WTC11 (cell line): ENCODE measurements around the gene PBX3. TPM values are rescaled to one million over a fixed set of nuclear protein-coding genes. Genes with fewer than 3 reads are reported as not detected.

Experiments
- ATAC-seq: fragments of 200-7000 bp; cut with Tn5 transposase; 2 replicates; pipeline ENCODE4 v1.10.0; 2021; ENCODE audit warnings: mild to moderate bottlenecking, moderate library complexity
- CTCF ChIA-PET: fragments of 300-600 bp; sonication (Branson Sonifier 250); formaldehyde crosslinking; loops from one replicate; lab custom pipeline; 2021; ENCODE audit warnings: antibody characterized with exemption; lab: Charles Lee
- POLR2A ChIA-PET: fragments of 350-600 bp; sonication (Branson Sonifier 250); formaldehyde crosslinking; loops from one replicate; lab custom pipeline; 2021; ENCODE audit warnings: antibody characterized with exemption; lab: Charles Lee
- DNase-seq: peaks from one replicate; pipeline ENCODE4 v3.0.0; 2021; ENCODE audit warnings: low spot score
- H3K27ac Mint-ChIP-seq: 2 replicates; pipeline ENCODE4 v1.8.0; 2021; ENCODE audit warnings: mixed read lengths
- H3K27me3 Mint-ChIP-seq: 2 replicates; pipeline ENCODE4 v1.8.0; 2021; ENCODE audit warnings: low read depth, mild to moderate bottlenecking, moderate library complexity, mixed read lengths
- H3K36me3 Mint-ChIP-seq: 2 replicates; pipeline ENCODE4 v1.8.0; 2021; ENCODE audit warnings: mixed read lengths
- H3K4me1 Mint-ChIP-seq: 2 replicates; pipeline ENCODE4 v1.8.0; 2022; ENCODE audit warnings: mixed read lengths
- H3K4me3 Mint-ChIP-seq: 2 replicates; pipeline ENCODE4 v1.8.0; 2021; ENCODE audit warnings: mild to moderate bottlenecking, moderate library complexity, mixed read lengths
- H3K9me3 Mint-ChIP-seq: 2 replicates; pipeline ENCODE4 v1.8.0; 2021; ENCODE audit warnings: mixed read lengths
- AR ChIP-seq: fragments of 250-450 bp; sonication (Bioruptor Pico); IDR thresholded peaks from 2 replicates; pipeline ENCODE4 v1.9.0; 2021; ENCODE audit warnings: mild to moderate bottlenecking
- E2F1 ChIP-seq: sonication (generic); formaldehyde crosslinking; IDR thresholded peaks from 2 replicates; pipeline ENCODE4 v1.8.0; 2022; ENCODE audit warnings: mild to moderate bottlenecking, missing genetic modification reagents
- EMX1 ChIP-seq: fragments of 250-450 bp; sonication (Bioruptor Pico); IDR thresholded peaks from 2 replicates; pipeline ENCODE4 v1.8.0; 2021; ENCODE audit warnings: mild to moderate bottlenecking
- ESRRA ChIP-seq: sonication (generic); formaldehyde crosslinking; IDR thresholded peaks from 2 replicates; pipeline ENCODE4 v1.8.1; 2022; ENCODE audit warnings: mild to moderate bottlenecking, missing genetic modification reagents, borderline replicate concordance
- FOXK1 ChIP-seq: sonication (generic); formaldehyde crosslinking; IDR thresholded peaks from 2 replicates; pipeline ENCODE4 v1.8.0; 2022; ENCODE audit warnings: mild to moderate bottlenecking, moderate library complexity, missing genetic modification reagents
- FOXP1 ChIP-seq: sonication (generic); formaldehyde crosslinking; IDR thresholded peaks from 2 replicates; pipeline ENCODE4 v1.8.0; 2022; ENCODE audit warnings: missing genetic modification reagents, mild to moderate bottlenecking, moderate library complexity, borderline replicate concordance
- HMGA2 ChIP-seq: fragments of 250-450 bp; sonication (Bioruptor Pico); IDR thresholded peaks from 2 replicates; pipeline ENCODE4 v1.4.0; 2021; ENCODE audit warnings: mild to moderate bottlenecking, moderate library complexity
- MLX ChIP-seq: sonication (generic); formaldehyde crosslinking; IDR thresholded peaks from 2 replicates; pipeline ENCODE4 v1.8.1; 2023; ENCODE audit warnings: mild to moderate bottlenecking, missing genetic modification reagents, moderate library complexity
- MXD4 ChIP-seq: fragments of 250-450 bp; sonication (Bioruptor Pico); IDR thresholded peaks from 2 replicates; pipeline ENCODE4 v1.8.0; 2021; ENCODE audit warnings: mild to moderate bottlenecking, moderate library complexity, borderline replicate concordance
- NR3C1 ChIP-seq: sonication (generic); formaldehyde crosslinking; conservative IDR thresholded peaks from 2 replicates; pipeline ENCODE4 v1.8.1; 2023; ENCODE audit warnings: low read depth, mild to moderate bottlenecking, missing genetic modification reagents
- PRDM15 ChIP-seq: sonication (generic); formaldehyde crosslinking; IDR thresholded peaks from 2 replicates; pipeline ENCODE4 v1.8.0; 2022; ENCODE audit warnings: missing genetic modification reagents
- ZMAT4 ChIP-seq: fragments of 250-450 bp; sonication (Bioruptor Pico); IDR thresholded peaks from 2 replicates; pipeline ENCODE4 v1.9.0; 2021; ENCODE audit warnings: mild to moderate bottlenecking
- ZNF425 ChIP-seq: fragments of 250-450 bp; sonication (Bioruptor Pico); conservative IDR thresholded peaks from 2 replicates; pipeline ENCODE4 v1.9.0; 2021; ENCODE audit warnings: mild to moderate bottlenecking
- ZNF512 ChIP-seq: sonication (generic); formaldehyde crosslinking; IDR thresholded peaks from 2 replicates; pipeline ENCODE4 v1.8.1; 2022; ENCODE audit warnings: missing genetic modification reagents, borderline replicate concordance
- total RNA-seq: library from RNA; stranded (reverse); gene quantifications from 3 replicates; pipeline ENCODE4 v1.2.3, GENCODE V29; 2021

Gene PBX3
- total RNA-seq, 1 experiment from 2014 or later, result 48.5 TPM

- no peak for TF ChIP-seq AR (CRISPR knock-in tag)
- no peak for TF ChIP-seq ZMAT4 (CRISPR knock-in tag)
- TF ChIP-seq, all 79 proteins: peak for 0
Measured at GRCh38 chr9:125904155-125904851, 157.1 kb downstream of the PBX3 start (continued).

- TF ChIP-seq ESRRA (CRISPR knock-in tag) (no peak), PRDM15 (CRISPR knock-in tag) (no peak), FOXP1 (CRISPR knock-in tag) (no peak), E2F1 (CRISPR knock-in tag) (no peak), ZNF425 (no peak), MXD4 (no peak), EMX1 (no peak), NR3C1 (CRISPR knock-in tag) (no peak), HMGA2 (no peak)
- ATAC-seq, result no peak
- DNase-seq, result no peak
- H3K27ac Mint-ChIP-seq, result no peak overlapping the region
- CTCF ChIA-PET, result no interaction called here
- POLR2A ChIA-PET, result no interaction called here
- H3K4me1 Mint-ChIP-seq, result peaks cover 56% of the 10 kb centered on the region
- H3K9me3 Mint-ChIP-seq, result no peaks in the 10 kb centered on the region
- H3K36me3 Mint-ChIP-seq, result no peaks in the 10 kb centered on the region
- H3K4me3 Mint-ChIP-seq, result no peak overlapping the region
- H3K27me3 Mint-ChIP-seq, result no peaks in the 10 kb centered on the region
Measured at GRCh38 chr9:125906144-125906543, 159.0 kb downstream of the PBX3 start.

- POLR2A ChIA-PET, result no interaction called here
- H3K4me1 Mint-ChIP-seq, result peaks cover 55% of the 10 kb centered on the region
- no peak for TF ChIP-seq PRDM15 (CRISPR knock-in tag)
- no peak for TF ChIP-seq FOXK1 (CRISPR knock-in tag)
- TF ChIP-seq MLX (CRISPR knock-in tag), result no peak
- no peak for TF ChIP-seq ZNF512 (CRISPR knock-in tag)
Measured at GRCh38 chr9:125906893-125907292, 159.7 kb downstream of the PBX3 start.

More at GRCh38 chr9:125906893-125907292, 159.7 kb downstream of the PBX3 start:
- Mint-ChIP-seq H3K36me3 (no peaks in the 10 kb centered on the region), H3K9me3 (no peaks in the 10 kb centered on the region), H3K27ac (no peak overlapping the region), H3K4me3 (no peak overlapping the region), H3K27me3 (no peaks in the 10 kb centered on the region)
- CTCF ChIA-PET, result no interaction called here
- DNase-seq, result no peak
- no peak for ATAC-seq
